HCT116 (cell line): Measurements from ENCODE around the gene IL1RAPL2.

Experiments used
- CTCF ChIP-seq, 3 experiments: fragments of 200-600 bp in 1 of 3; sonication (generic) in 1 of 3; IDR thresholded peaks in 2 of 3; conservative IDR thresholded peaks in 1 of 3; 2 replicates each; pipeline ENCODE4 v1.5.1; 2012 to 2017; ENCODE audit warnings: low read depth in 2 of 3, low read length in 2 of 3, antibody characterized with exemption in 1 of 3, borderline replicate concordance in 1 of 3, control low read depth in 1 of 3, mild to moderate bottlenecking in 1 of 3, mixed read lengths in 1 of 3, mixed run types in 1 of 3, moderate library complexity in 1 of 3; ENCODE audit not compliant: insufficient read depth in 1 of 3
- EGR1 ChIP-seq: IDR thresholded peaks from 2 replicates; pipeline ENCODE4 v1.6.1; 2012; ENCODE audit warnings: low read depth
- MAX ChIP-seq: IDR thresholded peaks from 2 replicates; pipeline ENCODE4 v1.6.1; 2012
- POLR2AphosphoS5 ChIP-seq: IDR thresholded peaks from 2 replicates; pipeline ENCODE4 v1.6.1; 2011; ENCODE audit warnings: mild to moderate bottlenecking, low read depth, low read length, moderate library complexity
- RAD21 ChIP-seq: IDR thresholded peaks from 2 replicates; pipeline ENCODE4 v1.6.1; 2012; ENCODE audit warnings: low read depth, mild to moderate bottlenecking
- REST ChIP-seq: IDR thresholded peaks from 2 replicates; pipeline ENCODE4 v1.6.1; 2012; ENCODE audit warnings: low read depth
- SP1 ChIP-seq: IDR thresholded peaks from 2 replicates; pipeline ENCODE4 v1.6.1; 2012; ENCODE audit warnings: low read depth
- YY1 ChIP-seq: IDR thresholded peaks from 2 replicates; pipeline ENCODE4 v1.6.1; 2011; ENCODE audit warnings: low read length, low read depth, moderate library complexity, mild to moderate bottlenecking; ENCODE audit not compliant: insufficient replicate concordance; ENCODE audit errors: extremely low read depth
- ZNF274 ChIP-seq: fragments of 200-500 bp; sonication (Bioruptor generic); IDR thresholded peaks from 2 replicates; pipeline ENCODE4 v1.6.1; 2014; ENCODE audit warnings: mild to moderate bottlenecking, low read depth, low read length, inconsistent platforms

GRCh38 chrX:105314458-105314857, 748.5 kb downstream of the IL1RAPL2 start:
- no peak for TF ChIP-seq CTCF (IDR thresholded peaks at IDR 0.05 in 2 of 3, conservative IDR thresholded peaks at IDR 0.05 in 1 of 3; ENCODE audit: borderline replicate concordance in 1 of 3, insufficient read depth in 1 of 3, low read depth in 2 of 3, low read length in 2 of 3)
- no peak for TF ChIP-seq RAD21
- TF ChIP-seq EGR1, result no peak
- TF ChIP-seq MAX, result no peak
- no peak for TF ChIP-seq REST
- no peak for TF ChIP-seq POLR2AphosphoS5
- TF ChIP-seq YY1, result no peak
- TF ChIP-seq ZNF274, result no peak
- TF ChIP-seq SP1, result no peak
